ENCODE data around the gene SEMA6D.

GRCh38 chr15:47728426-47728825 lies 11.1 kb downstream of the SEMA6D start:
- no peak for TF ChIP-seq CTCF (IDR thresholded peaks at IDR 0.05)
- TF ChIP-seq POLR2A (IDR thresholded peaks at IDR 0.05): no peak

All from sigmoid colon (tissue), 3 donors.